ENCODE measurements around the gene MB.
"Not testable (repeated sequence)": the region's sequence is repeated elsewhere in the genome, so short reads cannot be mapped to it uniquely, and the experiment has no call there.

Gene MB

GRCh38 chr22:35624547-35624946 is 7.4 kb upstream of the MB start:
- DNase-seq (ENCODE audit: low read depth): no peak
- no peak overlapping the region for H3K4me3 ChIP-seq (ENCODE audit: low read depth, low read length)
- TF ChIP-seq, protein P1, sequence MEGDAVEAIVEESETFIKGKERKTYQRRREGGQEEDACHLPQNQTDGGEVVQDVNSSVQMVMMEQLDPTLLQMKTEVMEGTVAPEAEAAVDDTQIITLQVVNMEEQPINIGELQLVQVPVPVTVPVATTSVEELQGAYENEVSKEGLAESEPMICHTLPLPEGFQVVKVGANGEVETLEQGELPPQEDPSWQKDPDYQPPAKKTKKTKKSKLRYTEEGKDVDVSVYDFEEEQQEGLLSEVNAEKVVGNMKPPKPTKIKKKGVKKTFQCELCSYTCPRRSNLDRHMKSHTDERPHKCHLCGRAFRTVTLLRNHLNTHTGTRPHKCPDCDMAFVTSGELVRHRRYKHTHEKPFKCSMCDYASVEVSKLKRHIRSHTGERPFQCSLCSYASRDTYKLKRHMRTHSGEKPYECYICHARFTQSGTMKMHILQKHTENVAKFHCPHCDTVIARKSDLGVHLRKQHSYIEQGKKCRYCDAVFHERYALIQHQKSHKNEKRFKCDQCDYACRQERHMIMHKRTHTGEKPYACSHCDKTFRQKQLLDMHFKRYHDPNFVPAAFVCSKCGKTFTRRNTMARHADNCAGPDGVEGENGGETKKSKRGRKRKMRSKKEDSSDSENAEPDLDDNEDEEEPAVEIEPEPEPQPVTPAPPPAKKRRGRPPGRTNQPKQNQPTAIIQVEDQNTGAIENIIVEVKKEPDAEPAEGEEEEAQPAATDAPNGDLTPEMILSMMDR (conservative IDR thresholded peaks at IDR 0.05; ENCODE audit: low read depth, low read length): no peak

- DNase-seq (ENCODE audit: low read depth); H3K4me3 ChIP-seq (ENCODE audit: low read depth, low read length): not testable (repeated sequence)
Measured at GRCh38 chr22:35623885-35624284, 6.8 kb upstream of the MB start.

GRCh38 chr22:35622191-35622913 is 5.2 kb upstream of the MB start:
- H3K4me3 ChIP-seq (ENCODE audit: low read depth, low read length): no peak overlapping the region
- TF ChIP-seq, protein P1 (conservative IDR thresholded peaks at IDR 0.05; ENCODE audit: low read depth, low read length): no peak
- no peak for DNase-seq (ENCODE audit: low read depth)

DNA sequence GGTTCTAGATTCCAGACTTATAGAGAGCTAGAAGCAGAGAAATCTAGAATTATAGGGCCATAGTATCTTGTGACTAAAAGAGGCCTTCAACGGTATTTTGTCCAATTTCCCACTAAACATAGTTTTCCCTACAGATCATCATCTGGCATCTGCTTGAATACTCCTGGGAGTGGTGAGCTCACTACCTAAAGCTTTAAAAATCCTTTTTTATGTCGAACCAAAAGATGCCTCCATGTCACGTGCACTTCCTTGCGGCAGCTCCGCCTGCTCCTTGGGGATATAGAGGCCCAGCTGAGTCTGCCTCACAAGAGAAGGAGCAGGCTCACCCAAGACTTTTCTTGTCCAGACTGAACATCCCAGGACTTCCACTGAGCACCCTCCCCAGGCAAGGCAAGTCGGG is 4.3 kb upstream of the MB start:
- no peak for DNase-seq (ENCODE audit: low read depth)
- TF ChIP-seq, protein P1 (conservative IDR thresholded peaks at IDR 0.05; ENCODE audit: low read depth, low read length): no peak

GRCh38 chr22:35620624-35621251 is 3.6 kb upstream of the MB start:
- TF ChIP-seq, protein P1 (conservative IDR thresholded peaks at IDR 0.05; ENCODE audit: low read depth, low read length): no peak

More for the DNA sequence above, 4.3 kb upstream of the MB start:
- no peak overlapping the region for H3K4me3 ChIP-seq (ENCODE audit: low read depth, low read length)

DNA sequence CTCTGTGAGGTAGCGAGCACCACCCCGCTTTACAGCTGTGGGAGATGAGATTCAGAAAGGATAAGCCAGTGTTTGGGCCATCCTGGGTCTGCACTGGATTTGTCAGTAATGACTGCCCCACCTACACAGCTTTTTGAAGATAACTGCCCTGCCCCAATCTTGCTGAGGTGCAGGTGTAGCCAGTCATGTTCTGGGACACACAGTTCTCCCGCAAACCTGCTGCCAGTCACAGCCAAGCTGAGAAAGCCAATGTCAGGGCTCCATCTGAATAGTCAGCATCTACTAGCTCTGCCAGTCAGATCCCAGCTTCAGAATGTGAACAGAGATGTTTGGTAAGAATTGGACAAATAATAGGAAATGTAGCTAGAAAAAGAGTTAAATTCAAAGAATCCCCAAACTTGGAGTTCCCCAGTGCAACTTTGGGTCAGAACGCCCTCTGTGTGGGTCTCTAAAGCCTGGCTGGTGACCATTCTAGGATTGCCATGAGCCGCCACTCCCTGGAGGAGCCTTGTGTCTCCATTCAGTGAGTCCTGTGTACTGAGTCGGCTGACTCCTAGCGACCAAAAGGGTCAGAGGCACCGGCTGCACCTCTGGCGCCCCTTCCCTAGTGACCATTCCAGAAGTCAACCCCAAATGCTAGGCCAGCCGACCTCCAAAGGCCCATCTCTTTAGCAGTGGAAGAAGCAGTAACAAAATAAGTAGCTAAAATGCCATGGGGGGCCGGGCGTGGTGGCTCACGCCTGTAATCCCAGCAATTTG is 2.4 kb upstream of the MB start:
- TF ChIP-seq, protein P1 (conservative IDR thresholded peaks at IDR 0.05; ENCODE audit: low read depth, low read length): no peak
- no peak for DNase-seq (ENCODE audit: low read depth)
- no peak overlapping the region for H3K4me3 ChIP-seq (ENCODE audit: low read depth, low read length)

More at GRCh38 chr22:35620624-35621251, 3.6 kb upstream of the MB start:
- peak; percentile 28 for DNase-seq (ENCODE audit: low read depth)
- no peak overlapping the region for H3K4me3 ChIP-seq (ENCODE audit: low read depth, low read length)

- no peak overlapping the region for H3K4me3 ChIP-seq (ENCODE audit: low read depth, low read length)
- TF ChIP-seq, protein P1 (conservative IDR thresholded peaks at IDR 0.05; ENCODE audit: low read depth, low read length): no peak
- no peak for DNase-seq (ENCODE audit: low read depth)
Measured at GRCh38 chr22:35618427-35619223, 1.5 kb upstream of the MB start.

Data from choroid plexus epithelial cell (primary cell).